Stimulated activated CD8-positive, alpha-beta memory T cell treated with anti-CD3 and anti-CD28 coated beads, Interleukin-15, amount 100 ng/mL, for 48 hours (primary cell): ENCODE measurements around the gene SBF1.

ENCODE experiments used
- DNase-seq, 2 donors: peaks; one replicate each; pipeline ENCODE4 v3.0.0-alpha.2; 2020; ENCODE audit warnings: low read depth in 2 of 2

Gene SBF1

DNA sequence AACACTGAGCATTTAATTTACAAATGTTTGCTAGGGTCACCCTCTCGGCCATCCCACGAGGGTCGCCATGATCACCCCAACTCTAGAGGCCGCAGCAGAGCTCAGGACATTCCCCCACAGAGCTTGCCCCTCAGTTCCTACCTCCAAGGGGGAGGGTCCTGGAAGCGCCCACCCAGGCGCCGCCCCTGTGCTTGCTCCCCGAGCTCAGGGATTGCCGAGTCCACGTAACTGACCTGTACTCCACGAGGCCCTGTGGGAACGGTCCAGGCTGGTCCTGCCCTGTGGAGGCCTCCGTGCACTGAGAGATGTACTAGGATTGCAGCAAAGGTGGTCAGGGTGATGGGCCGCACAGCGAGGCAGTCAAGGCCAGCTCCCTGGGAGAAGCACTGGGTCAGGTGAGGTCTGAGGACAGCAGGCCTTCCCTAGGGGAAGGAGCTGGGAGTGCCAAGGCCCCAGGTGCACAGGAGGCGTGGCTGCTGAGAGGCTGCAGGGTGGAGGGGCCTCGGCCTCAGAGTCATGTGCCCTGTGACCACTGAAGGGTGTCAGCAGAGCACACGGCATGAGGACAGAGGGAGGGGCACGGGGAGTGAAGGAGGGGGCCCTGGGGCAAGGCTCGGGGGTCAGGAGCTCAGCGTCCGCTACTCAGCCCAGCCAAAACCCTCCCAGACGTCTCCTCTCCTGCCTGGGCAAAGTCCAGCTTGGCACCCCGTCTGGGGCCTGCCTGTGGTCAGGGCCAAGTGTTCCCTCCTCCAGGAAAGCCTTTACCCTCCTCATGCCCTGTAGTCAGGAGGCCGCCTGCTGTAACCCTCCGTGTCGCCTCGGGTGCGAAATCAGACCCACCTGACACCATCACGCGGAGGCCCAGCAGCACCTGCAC, 9.4 kb upstream of the SBF1 start:
- DNase-seq = no peak

DNA sequence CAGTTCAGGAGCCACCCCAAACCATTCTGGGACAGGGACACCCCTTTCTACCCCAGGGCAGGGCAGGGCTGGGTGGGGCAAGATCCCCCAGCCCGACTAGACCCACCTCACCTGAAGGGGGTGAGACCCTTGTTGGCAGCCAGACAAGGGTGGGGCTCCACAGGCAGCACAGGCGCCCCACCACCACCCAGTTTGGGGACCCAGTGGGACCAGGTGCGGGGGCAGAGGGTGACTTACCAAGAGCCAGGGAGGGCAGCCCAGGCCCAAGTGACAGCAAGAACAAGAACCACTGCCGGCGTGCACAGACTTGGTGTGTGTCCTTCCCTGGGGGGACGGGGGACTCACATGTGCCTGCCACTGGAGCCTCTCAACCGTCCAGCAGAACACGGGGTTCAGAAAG, 8.7 kb upstream of the SBF1 start:
- no peak for DNase-seq

DNA sequence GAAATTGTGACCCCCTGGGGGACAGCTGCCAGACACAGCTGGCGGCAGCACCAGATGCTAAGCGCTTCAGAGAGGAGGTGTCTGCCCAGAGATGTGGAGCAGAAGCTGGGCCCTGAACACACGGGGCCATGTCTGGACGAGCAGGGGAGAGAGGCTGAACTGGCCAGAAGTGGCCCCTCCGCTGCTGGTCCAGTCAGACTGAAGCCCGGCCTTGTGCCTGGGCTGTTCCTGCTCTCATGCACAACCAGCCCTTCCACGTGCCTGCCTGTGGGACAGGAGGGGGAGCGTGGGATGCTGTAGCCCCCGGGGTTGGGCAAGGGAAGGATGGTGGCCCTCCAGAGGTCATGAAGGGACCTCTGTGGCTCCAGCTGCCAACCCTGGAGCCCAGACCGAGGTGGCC, 8.3 kb upstream of the SBF1 start:
- no peak for DNase-seq

DNA sequence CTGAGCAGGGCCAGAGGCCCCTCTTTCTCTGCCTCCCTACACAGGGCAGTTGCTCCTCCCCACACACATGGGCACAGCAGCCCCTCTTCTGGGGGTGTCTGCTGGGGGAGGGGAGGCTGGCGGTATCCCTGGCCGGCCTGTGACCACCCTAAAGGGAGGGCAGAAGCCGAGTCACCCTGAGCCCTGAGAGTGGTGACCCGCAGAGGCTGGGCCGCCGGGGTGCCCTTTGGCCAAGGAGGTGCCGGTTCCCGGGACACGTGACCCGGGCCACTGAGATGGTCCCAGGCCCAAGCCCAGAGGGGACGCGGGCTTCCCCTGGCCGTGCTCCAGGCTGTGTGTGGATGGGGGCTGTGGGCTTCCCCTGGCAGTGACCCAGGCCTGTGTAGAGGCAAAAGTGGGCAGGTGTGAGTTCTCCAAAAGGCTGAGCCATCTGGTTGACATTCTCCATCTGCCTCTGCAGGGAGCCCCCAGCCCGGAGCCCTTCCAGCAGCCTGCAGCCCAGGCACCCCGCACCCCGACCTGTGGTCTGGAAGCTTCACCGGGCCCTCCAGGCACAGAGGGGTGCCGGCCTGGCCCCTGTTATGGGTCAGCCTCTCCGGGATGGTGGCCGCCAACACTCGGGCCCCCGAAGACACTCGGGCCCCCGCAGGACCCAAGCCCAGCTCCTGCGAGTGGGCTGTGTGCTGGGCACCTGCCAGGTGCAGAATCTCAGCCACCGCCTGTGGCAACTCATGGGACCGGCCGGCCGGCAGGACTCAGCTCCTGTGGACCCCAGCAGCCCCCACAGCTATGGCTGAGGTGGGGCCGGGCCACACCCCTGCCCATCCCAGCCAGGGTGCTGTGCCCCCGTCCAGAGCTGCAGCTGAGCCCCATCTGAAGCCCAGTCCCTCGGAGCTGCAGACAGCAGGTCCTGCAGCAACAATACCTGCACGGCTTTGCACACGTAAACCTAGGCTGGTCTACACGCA, 7.6 kb upstream of the SBF1 start:
- DNase-seq = no peak

- DNase-seq = peak; percentile 38 to 50
These were observed 6.7 kb upstream of the SBF1 start, which contains the start of gene ADM2 for GRCh38 chr22:50481440-50482106. ADM2 (plus strand) TSS chr22:50481543; CDS start chr22:50481848, 305 bp downstream.

GRCh38 chr22:50481045-50481439, 6.2 kb upstream of the SBF1 start:
- no peak for DNase-seq

DNA sequence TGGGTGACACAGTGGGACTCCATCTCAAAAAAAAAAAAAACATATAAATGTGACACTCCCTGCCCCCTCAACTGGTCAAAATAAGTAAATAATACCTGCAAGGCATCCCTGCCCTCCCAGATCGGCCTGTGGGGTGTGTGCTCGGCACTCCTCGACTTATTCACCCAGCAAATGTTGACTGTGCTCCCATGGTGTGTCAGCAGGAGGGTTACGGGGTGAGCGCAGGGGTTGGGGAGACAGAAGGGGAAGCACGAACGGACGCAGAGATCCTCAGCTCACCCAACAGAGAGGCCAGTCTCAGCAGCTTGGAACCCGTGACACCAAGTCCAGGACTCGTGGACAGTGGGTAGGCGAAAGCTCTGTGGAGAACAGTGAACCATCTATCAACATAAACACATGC, 4.9 kb upstream of the SBF1 start:
- no peak for DNase-seq

GRCh38 chr22:50477923-50478322, 3.1 kb upstream of the SBF1 start:
- no peak for DNase-seq

GRCh38 chr22:50476868-50477267, 2.0 kb upstream of the SBF1 start:
- DNase-seq = no peak

DNA sequence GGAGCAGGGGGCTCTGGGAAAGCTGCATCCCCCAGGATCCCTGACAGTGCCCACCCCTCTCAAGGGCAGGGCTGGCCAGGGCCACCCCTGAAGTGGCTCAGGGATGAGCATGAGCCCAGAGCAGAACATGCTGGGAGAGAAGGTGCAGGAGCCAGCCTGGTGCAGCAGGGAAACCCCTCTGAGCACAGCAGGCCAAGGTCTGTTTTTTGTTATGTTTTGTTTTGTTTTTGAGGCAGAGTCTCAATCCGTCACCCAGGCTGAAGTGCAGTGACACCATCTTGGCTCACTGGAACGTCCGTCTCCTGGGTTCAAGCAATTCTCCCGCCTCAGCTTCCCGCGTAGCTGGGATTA, 792 bp upstream of the SBF1 start:
- DNase-seq = no peak

DNA sequence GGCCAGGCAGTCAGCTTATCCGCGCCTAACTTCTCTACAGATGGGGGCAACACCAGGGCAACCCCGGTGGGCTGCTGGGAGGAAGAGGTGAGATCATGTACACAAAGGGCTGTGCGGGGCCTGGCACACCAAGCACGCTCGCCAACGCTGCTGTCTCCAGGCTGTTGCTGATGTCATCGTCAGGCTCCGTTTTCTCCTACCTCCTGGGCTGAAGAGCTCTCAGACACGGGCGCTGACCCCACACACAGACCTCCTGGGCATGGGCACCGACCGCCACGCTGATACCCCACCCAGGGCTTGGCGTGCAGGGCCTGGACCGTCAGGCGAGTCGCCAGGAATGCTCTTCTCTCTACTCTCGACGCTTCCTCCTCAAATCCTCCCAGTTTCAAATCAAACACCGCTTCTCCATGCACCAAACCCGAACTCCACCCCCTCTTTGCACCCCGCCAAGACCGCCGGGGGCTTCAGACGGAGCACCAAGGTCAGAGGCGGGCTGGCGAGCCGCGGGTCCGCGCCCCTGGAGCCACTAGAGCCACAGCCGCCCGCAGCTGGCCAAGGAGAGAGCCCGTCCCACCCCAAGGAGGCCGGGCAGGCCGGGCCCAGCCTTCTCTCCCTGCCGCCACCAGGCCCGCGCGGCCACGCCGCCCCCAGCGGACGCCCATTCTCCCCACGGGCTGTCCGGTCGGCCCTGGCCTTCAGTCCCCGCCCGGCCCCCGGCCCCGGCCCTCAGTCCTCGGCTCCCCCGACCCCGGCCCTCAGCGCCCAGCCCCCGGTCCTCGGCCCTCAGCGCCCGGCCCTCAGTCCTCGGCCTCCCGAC, 772 bp downstream of the SBF1 start:
- peak; percentile 38 for DNase-seq

GRCh38 chr22:50473088-50473487, 1.7 kb downstream of the SBF1 start:
- peak; percentile 40 for DNase-seq

DNA sequence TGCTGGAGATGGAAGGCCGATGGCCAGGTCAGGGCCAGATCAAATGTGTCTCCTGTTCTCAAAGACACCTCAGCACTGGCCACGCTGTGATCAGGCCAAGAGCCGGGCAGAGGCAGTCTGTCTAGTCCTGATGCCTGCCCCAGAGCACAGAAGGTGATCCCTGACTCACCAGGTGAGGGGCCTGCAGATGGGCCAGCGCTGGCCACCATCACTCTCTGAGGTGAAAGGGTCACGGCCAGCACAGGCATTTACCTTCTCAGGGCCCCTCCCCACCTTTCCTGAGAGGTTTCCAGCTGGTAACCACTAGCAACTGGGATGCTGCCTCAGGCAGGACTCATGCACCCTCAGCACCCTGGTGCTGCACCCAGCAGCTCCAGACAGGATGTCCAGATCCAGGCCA, 2.9 kb downstream of the SBF1 start:
- no peak for DNase-seq

DNA sequence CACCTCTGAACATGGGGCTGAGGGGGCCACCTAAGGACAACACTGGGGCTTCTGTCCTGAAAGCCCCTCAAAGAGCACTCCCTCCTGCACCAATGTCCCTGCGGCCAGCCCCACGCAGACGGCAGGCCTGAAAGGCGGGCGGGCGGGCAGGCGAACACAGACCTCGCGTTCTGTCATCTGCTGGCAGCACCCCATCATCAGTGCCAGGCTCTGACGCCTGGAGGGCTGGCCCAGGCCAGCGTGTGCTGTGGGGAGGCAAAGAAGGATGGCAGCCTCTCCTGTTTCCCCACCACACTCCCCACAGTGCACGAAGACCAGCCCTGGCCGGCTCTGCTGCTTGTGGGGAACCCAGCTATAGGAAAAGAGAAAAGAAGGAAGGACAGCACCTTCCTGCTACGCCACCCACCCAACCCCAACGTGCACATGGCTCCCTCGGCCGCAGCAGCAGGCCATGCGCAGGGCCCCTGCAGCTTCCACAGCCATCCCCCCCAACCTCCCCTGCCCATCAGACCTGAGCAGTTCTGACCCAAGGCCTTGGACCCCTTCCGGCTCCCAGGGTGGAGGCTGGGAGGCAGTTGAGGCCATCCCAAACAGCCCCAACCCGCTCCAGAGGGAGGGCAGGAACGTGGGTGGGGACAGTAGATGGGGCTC, 3.5 kb downstream of the SBF1 start:
- DNase-seq = no peak

GRCh38 chr22:50470491-50470890, 4.3 kb downstream of the SBF1 start:
- no peak for DNase-seq

GRCh38 chr22:50469377-50470305, 5.2 kb downstream of the SBF1 start:
- DNase-seq = peak; percentile 94 to 97

GRCh38 chr22:50468626-50469025, 6.2 kb downstream of the SBF1 start:
- DNase-seq = no peak

GRCh38 chr22:50467773-50468440, 6.9 kb downstream of the SBF1 start:
- no peak for DNase-seq

- no peak for DNase-seq
These were observed 7.5 kb downstream of the SBF1 start for GRCh38 chr22:50467341-50467740.
